ENCODE measurements around the gene CYTL1.

GRCh38 chr4:5052204-5052702, 33.0 kb upstream of the CYTL1 start:
- TF ChIP-seq CTCF (IDR thresholded peaks at IDR 0.05; ENCODE audit: low read depth, low read length) (no peak), MAX (IDR thresholded peaks at IDR 0.05; ENCODE audit: low read depth, low read length) (no peak)

Data from NB4 (cell line).